Left ventricle myocardium inferior (tissue), 1 donor: Measurements from ENCODE around the gene SNTN. TPM values are rescaled to one million over a fixed set of nuclear protein-coding genes. Genes with fewer than 3 reads are reported as not detected.
A peak's percentile ranks its signal among the peaks of the same experiment; 100 is the strongest.

Source experiments
- DNase-seq: peaks from one replicate; pipeline ENCODE4 v3.0.0-alpha.2; 2020
- H3K27ac ChIP-seq: fragments of 200-600 bp; replicated peaks from 2 replicates; pipeline ENCODE4 v1.8.0; 2021
- H3K27me3 ChIP-seq: fragments of 200-600 bp; 2 replicates; pipeline ENCODE4 v1.8.0; 2021; ENCODE audit warnings: low read depth
- H3K36me3 ChIP-seq: fragments of 200-600 bp; 2 replicates; pipeline ENCODE4 v1.8.0; 2021
- H3K4me1 ChIP-seq: fragments of 200-600 bp; 2 replicates; pipeline ENCODE4 v1.8.0; 2021
- H3K4me3 ChIP-seq: fragments of 200-600 bp; 2 replicates; pipeline ENCODE4 v1.8.0; 2021; ENCODE audit warnings: mild to moderate bottlenecking, moderate library complexity
- H3K9me3 ChIP-seq: fragments of 200-600 bp; replicated peaks from 2 replicates; pipeline ENCODE4 v1.8.0; 2021
- CTCF ChIP-seq: fragments of 200-600 bp; IDR thresholded peaks from 2 replicates; pipeline ENCODE4 v1.8.0; 2021; ENCODE audit warnings: antibody characterized with exemption, mild to moderate bottlenecking, borderline replicate concordance
- intact Hi-C: fragments of 100-400 bp; cut with micrococcal nuclease; formaldehyde crosslinking; loops from one replicate; pipeline ENCODE4 v1.11.0; 2022
- total RNA-seq: library from RNA; stranded (reverse); fragmentation: NEBNext Ultra II Directional; extraction: Animal tissue kit (Norgen Biotek cat#: 25700); gene quantifications from one replicate; pipeline ENCODE4 v1.2.1, GENCODE V29; 2021
- donor health status: DM: no; HTN: yes; CAD: no; lungs with severe emphysema.

The SNTN gene
- total RNA-seq, 1 donor from 2014 or later, result not detected

- intact Hi-C loops, result no loop called here
- no peak for DNase-seq
- Histone ChIP-seq H3K9me3 (no peaks in the 10 kb centered on the region), H3K36me3 (no peaks in the 10 kb centered on the region), H3K4me1 (peaks cover 15% of the 10 kb centered on the region), H3K4me3 (no peak overlapping the region), H3K27ac (peak overlapping the region; percentile 11), H3K27me3 (no peaks in the 10 kb centered on the region)
- no peak for TF ChIP-seq CTCF
Observed at GRCh38 chr3:63707731-63708130, 55.3 kb downstream of the SNTN start.

- Histone ChIP-seq H3K4me1 (peaks cover 15% of the 10 kb centered on the region), H3K36me3 (no peaks in the 10 kb centered on the region), H3K9me3 (no peaks in the 10 kb centered on the region), H3K27ac (no peak overlapping the region), H3K27me3 (no peaks in the 10 kb centered on the region), H3K4me3 (no peak overlapping the region)
- intact Hi-C loops, result no loop called here
- TF ChIP-seq CTCF, result no peak
- DNase-seq, result no peak
Observed at GRCh38 chr3:63709576-63709975, 57.1 kb downstream of the SNTN start.

Other genes starting within 250 kb of the SNTN start
- gene C3orf49, start 166.6 kb downstream of the SNTN start, total RNA-seq, result not detected
- gene THOC7, start 211.1 kb downstream of the SNTN start, total RNA-seq, result 79.4 TPM
- gene ATXN7, start 211.2 kb downstream of the SNTN start, total RNA-seq, result 12.1 TPM